T-helper 9 cell (primary cell): ENCODE measurements around the gene GAD1.

Experiments
- DNase-seq: peaks from one replicate; pipeline ENCODE4 v3.0.0-alpha.2; 2020

Gene GAD1

DNA sequence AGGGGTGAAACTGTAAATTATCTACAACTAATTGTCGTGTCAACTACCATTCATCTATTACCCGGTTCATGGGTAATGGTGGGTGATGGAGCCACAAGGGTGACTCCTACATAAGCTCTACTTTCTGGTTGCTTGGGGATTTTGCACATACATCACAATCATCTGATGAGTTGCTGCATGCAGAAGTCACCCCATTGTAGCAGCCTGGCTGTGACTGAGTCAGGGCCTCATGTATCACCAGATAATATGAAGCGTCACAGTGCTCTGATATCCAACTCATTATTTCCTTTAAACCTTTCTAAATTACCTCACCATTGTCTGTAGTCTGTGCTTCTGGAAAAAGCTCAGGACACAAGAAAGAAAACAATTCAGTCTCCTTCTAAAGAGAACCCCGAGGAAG lies 79.9 kb downstream of the GAD1 start:
- DNase-seq: no peak

DNA sequence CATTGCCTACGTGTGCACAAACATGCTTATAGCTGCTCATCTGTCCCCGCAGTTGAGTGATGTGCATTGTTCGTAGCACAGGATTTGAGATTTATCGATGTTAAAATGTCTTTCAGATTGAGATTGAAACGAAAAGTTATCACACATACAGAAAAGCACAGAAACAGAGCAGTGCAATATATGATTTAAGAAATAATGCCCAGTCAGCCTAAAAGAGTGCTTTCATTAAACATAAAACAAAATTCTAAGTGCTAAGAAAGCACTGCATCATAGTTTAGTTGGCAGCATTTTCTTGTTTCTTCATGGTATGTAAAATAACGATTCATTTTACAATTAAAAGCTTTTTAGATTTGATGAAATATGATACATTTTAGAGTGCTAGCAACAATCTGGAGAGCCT lies 80.4 kb downstream of the GAD1 start:
- DNase-seq: no peak

DNA sequence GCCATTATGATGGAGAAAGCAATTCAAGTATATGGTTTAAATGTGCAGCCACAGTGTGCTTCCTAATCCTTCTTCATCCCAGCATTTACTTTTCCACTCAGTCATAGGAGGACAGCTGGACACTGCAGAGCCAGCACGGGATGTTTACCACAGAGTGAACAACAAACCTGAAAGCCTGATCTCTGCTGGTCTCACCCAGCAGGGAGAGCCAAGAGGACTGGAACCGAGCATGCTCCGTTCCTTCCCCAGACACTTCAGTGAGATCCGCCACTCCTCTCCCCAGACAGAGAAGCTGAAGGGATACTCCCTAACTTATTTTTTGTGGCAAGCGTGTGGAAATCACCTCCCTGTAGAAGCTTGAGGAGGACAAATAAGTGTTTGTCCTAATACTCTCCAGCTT lies 89.2 kb downstream of the GAD1 start:
- no peak for DNase-seq
